IPS-15b (cell line): ENCODE results near the gene NCOR1.
"Not testable (repeated sequence)": the region's sequence is repeated elsewhere in the genome, so short reads cannot be mapped to it uniquely, and the experiment has no call there.

Experiments
- H3K27me3 ChIP-seq: one replicate; pipeline ENCODE4 v1.6.1; 2013; ENCODE audit warnings: low read length; ENCODE audit not compliant: control insufficient read depth, insufficient read depth
- H3K36me3 ChIP-seq: one replicate; pipeline ENCODE4 v1.6.1; 2013; ENCODE audit warnings: low read length; ENCODE audit not compliant: control insufficient read depth, insufficient read depth
- H3K4me1 ChIP-seq: one replicate; pipeline ENCODE4 v1.6.1; 2013; ENCODE audit warnings: mild to moderate bottlenecking, low read length; ENCODE audit not compliant: control insufficient read depth, insufficient read depth
- H3K4me3 ChIP-seq: one replicate; pipeline ENCODE4 v1.5.1; 2013; ENCODE audit warnings: low read depth, low read length
- H3K9ac ChIP-seq: one replicate; pipeline ENCODE4 v1.6.1; 2013; ENCODE audit warnings: low read depth, mild to moderate bottlenecking, low read length
- H3K9me3 ChIP-seq: one replicate; pipeline ENCODE4 v1.6.1; 2013; ENCODE audit warnings: mild to moderate bottlenecking, low read length; ENCODE audit not compliant: control insufficient read depth, insufficient read depth

Gene NCOR1

GRCh38 chr17:16080366-16080765, 135.0 kb downstream of the NCOR1 start:
- no peak overlapping the region for H3K9ac ChIP-seq

GRCh38 chr17:16075949-16076348, 139.4 kb downstream of the NCOR1 start:
- Histone ChIP-seq H3K9ac (no peak overlapping the region), H3K36me3 (peaks cover 9% of the 10 kb centered on the region), H3K4me3 (no peak overlapping the region), H3K9me3 (no peaks in the 10 kb centered on the region), H3K4me1 (no peaks in the 10 kb centered on the region), H3K27me3 (no peaks in the 10 kb centered on the region)

More at GRCh38 chr17:16080366-16080765, 135.0 kb downstream of the NCOR1 start:
- no peak overlapping the region for H3K4me3 ChIP-seq
- peaks cover 9% of the 10 kb centered on the region for H3K36me3 ChIP-seq
- no peaks in the 10 kb centered on the region for H3K4me1 ChIP-seq
- H3K9me3 ChIP-seq = no peaks in the 10 kb centered on the region
- H3K27me3 ChIP-seq = no peaks in the 10 kb centered on the region

- H3K9ac ChIP-seq = no peak overlapping the region
- peaks cover 4% of the 10 kb centered on the region for H3K36me3 ChIP-seq
- no peaks in the 10 kb centered on the region for H3K4me1 ChIP-seq
- no peaks in the 10 kb centered on the region for H3K9me3 ChIP-seq
- no peak overlapping the region for H3K4me3 ChIP-seq
- H3K27me3 ChIP-seq = no peaks in the 10 kb centered on the region
These were observed 140.9 kb downstream of the NCOR1 start for GRCh38 chr17:16074423-16074822.

GRCh38 chr17:16073845-16074244, 141.5 kb downstream of the NCOR1 start:
- Histone ChIP-seq H3K9me3 (no peaks in the 10 kb centered on the region), H3K4me3 (no peak overlapping the region), H3K27me3 (no peaks in the 10 kb centered on the region), H3K36me3 (peaks cover 2% of the 10 kb centered on the region), H3K9ac (no peak overlapping the region), H3K4me1 (no peaks in the 10 kb centered on the region)

GRCh38 chr17:16072031-16072430, 143.3 kb downstream of the NCOR1 start:
- no peaks in the 10 kb centered on the region for H3K4me1 ChIP-seq
- H3K9ac ChIP-seq = no peak overlapping the region
- no peaks in the 10 kb centered on the region for H3K36me3 ChIP-seq
- no peaks in the 10 kb centered on the region for H3K27me3 ChIP-seq
- H3K4me3 ChIP-seq = no peak overlapping the region
- H3K9me3 ChIP-seq = no peaks in the 10 kb centered on the region

DNA sequence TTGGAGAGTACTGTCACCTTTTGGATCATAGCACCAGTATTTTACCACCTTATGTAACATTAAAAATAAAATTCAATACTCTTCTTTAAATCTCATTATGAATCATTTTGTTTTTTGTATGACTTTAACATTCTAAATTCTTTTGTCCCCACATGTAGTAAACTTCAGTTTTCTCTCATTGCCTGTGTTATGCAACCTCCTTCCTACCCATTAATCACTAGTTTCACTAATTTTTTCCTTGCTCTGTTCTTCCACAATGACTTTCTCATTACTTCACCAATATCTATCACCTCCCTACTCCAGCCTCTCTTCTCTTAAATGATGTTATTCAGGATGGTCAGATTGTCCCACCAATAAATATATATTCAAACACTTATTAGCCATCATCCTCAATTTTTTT, 147.0 kb downstream of the NCOR1 start:
- Histone ChIP-seq H3K4me3 (no peak overlapping the region), H3K27me3 (no peaks in the 10 kb centered on the region), H3K9ac (no peak overlapping the region), H3K4me1 (no peaks in the 10 kb centered on the region), H3K36me3 (peaks cover 5% of the 10 kb centered on the region), H3K9me3 (no peaks in the 10 kb centered on the region)

DNA sequence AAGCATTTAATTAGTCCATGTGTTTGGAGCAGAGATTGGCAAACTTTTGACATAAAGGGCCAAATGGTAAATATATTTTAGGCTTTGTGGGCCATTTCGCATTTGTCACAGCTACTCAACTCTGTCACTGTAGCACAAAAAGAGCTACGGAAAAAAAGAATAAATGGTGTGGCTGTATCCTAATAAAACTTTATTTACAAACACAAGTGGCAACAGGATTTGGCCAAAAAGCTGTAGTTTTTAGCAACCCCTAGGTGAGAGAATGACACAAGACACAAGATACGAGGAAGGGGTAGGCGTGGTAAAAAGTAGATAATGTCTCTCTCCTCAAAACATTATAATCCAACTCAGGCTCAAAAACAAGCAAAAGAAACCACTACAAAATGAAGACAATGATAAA, 149.2 kb downstream of the NCOR1 start:
- Histone ChIP-seq H3K27me3 (no peaks in the 10 kb centered on the region), H3K4me3 (no peak overlapping the region), H3K4me1 (no peaks in the 10 kb centered on the region), H3K36me3 (peaks cover 11% of the 10 kb centered on the region), H3K9ac (no peak overlapping the region), H3K9me3 (no peaks in the 10 kb centered on the region)

DNA sequence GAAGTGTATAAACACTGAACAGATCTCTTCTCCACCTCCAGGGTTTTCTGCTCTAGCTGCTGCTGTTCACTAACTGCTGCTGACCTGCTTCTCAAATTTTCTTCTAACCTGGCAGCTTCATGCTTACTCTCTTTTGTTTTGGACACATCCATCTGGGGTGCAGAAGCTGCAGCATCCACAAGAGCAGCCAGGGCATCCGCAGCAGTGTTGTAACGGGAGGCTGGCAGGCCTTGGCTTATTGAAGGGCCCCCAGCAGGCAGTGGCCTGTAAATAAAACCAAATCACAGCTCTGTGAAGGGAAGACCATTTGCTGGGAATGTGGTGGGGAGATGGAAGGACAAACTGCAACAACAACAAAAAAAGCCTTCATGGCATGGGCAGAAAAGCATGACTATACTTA, 153.7 kb downstream of the NCOR1 start:
- H3K4me3 ChIP-seq = no peak overlapping the region
- no peaks in the 10 kb centered on the region for H3K9me3 ChIP-seq
- H3K36me3 ChIP-seq = peaks cover 11% of the 10 kb centered on the region
- no peak overlapping the region for H3K9ac ChIP-seq
- no peaks in the 10 kb centered on the region for H3K27me3 ChIP-seq
- no peaks in the 10 kb centered on the region for H3K4me1 ChIP-seq

- not testable (repeated sequence) for H3K36me3 ChIP-seq, H3K4me3 ChIP-seq, H3K9me3 ChIP-seq, H3K9ac ChIP-seq, H3K27me3 ChIP-seq, H3K4me1 ChIP-seq
These were observed 160.2 kb downstream of the NCOR1 start for GRCh38 chr17:16055139-16055538.

GRCh38 chr17:16052486-16052885, 162.8 kb downstream of the NCOR1 start:
- H3K4me3 ChIP-seq = no peak overlapping the region
- H3K36me3 ChIP-seq = peaks cover 2% of the 10 kb centered on the region
- no peaks in the 10 kb centered on the region for H3K9me3 ChIP-seq
- no peaks in the 10 kb centered on the region for H3K4me1 ChIP-seq
- H3K9ac ChIP-seq = no peak overlapping the region
- H3K27me3 ChIP-seq = no peaks in the 10 kb centered on the region

GRCh38 chr17:16050844-16051243, 164.5 kb downstream of the NCOR1 start:
- peaks cover 6% of the 10 kb centered on the region for H3K36me3 ChIP-seq
- H3K4me1 ChIP-seq = no peaks in the 10 kb centered on the region
- no peaks in the 10 kb centered on the region for H3K9me3 ChIP-seq
- H3K9ac ChIP-seq = no peak overlapping the region
- H3K27me3 ChIP-seq = no peaks in the 10 kb centered on the region
- no peak overlapping the region for H3K4me3 ChIP-seq

DNA sequence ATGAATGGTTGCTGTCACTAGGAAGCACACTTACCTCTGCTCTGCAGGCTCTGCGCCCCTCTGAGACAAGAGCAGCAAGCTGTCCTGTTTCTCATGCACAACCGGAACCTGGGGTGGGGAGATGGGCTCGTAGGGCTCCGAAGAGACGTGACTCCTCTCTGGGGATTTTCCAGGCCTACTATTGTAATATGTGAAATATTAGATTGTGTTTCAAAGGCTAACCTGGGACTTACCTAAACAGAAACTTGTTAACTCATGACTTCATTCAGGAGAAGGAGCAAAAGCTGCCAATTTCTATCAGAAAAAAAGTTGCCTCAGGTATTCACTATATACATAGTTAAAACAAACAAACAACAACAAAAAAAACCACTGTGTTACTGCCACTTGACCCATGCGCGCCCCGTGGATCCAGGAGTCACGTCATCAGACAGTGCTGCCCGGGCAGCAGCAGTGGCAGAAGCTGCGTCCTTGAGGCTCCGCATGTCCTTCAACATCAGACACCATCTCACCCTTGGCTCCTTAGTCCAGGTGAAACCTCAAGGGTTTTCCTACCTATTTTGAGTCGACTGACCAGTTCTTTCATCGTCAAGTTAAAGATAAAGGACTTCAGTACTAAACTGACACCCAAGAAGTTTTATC, 166.4 kb downstream of the NCOR1 start:
- Histone ChIP-seq H3K27me3 (no peaks in the 10 kb centered on the region), H3K4me3 (no peak overlapping the region), H3K9me3 (no peaks in the 10 kb centered on the region), H3K36me3 (peaks cover 10% of the 10 kb centered on the region), H3K4me1 (peaks cover 8% of the 10 kb centered on the region), H3K9ac (no peak overlapping the region)
